K562 (cell line): ENCODE results near the gene HFE. TPM values are rescaled to one million over a fixed set of nuclear protein-coding genes. Genes with fewer than 3 reads are reported as not detected.

Source experiments
- BDP1 ChIP-seq: IDR thresholded peaks from 3 replicates; pipeline ENCODE4 v1.6.1; 2011; ENCODE audit not compliant: insufficient read length, insufficient read depth
- CBX5 ChIP-seq: IDR thresholded peaks from 2 replicates; pipeline ENCODE4 v1.6.1; 2014; ENCODE audit warnings: low read depth, borderline replicate concordance
- CREB5 ChIP-seq: fragments of 250-450 bp; sonication (Bioruptor Pico); IDR thresholded peaks from 2 replicates; pipeline ENCODE4 v1.5.0; 2020; ENCODE audit warnings: mild to moderate bottlenecking
- DACH1 ChIP-seq: fragments of 450-650 bp; IDR thresholded peaks from 2 replicates; pipeline ENCODE4 v1.6.1; 2018; ENCODE audit not compliant: partially characterized antibody
- DIDO1 ChIP-seq: fragments of 450-650 bp; IDR thresholded peaks from 2 replicates; pipeline ENCODE4 v1.6.1; 2016; ENCODE audit warnings: low read depth, missing biosample characterization, missing genetic modification characterization
- GATAD2B ChIP-seq: fragments of 450-650 bp; IDR thresholded peaks from 2 replicates; pipeline ENCODE4 v1.6.1; 2017; ENCODE audit warnings: mild to moderate bottlenecking, borderline replicate concordance
- GTF2E2 ChIP-seq: fragments of 200-800 bp; sonication (Bioruptor generic); IDR thresholded peaks from 2 replicates; pipeline ENCODE4 v1.6.1; 2016; ENCODE audit warnings: missing genetic modification characterization, missing compliant biosample characterization
- MGA ChIP-seq: fragments of 450-650 bp; IDR thresholded peaks from 2 replicates; pipeline ENCODE4 v1.6.1; 2016; ENCODE audit warnings: mild to moderate bottlenecking, moderate library complexity
- RBFOX2 ChIP-seq: fragments of 200-400 bp; formaldehyde crosslinking; IDR thresholded peaks from 2 replicates; pipeline ENCODE4 v1.6.1; 2017; ENCODE audit warnings: low read depth, mild to moderate bottlenecking, low read length, moderate library complexity
- RBM39 ChIP-seq: fragments of 200-400 bp; formaldehyde crosslinking; optimal IDR thresholded peaks from 2 replicates; pipeline ENCODE3; 2018; ENCODE audit warnings: low read depth, low read length
- SFPQ ChIP-seq: fragments of 200-400 bp; formaldehyde crosslinking; IDR thresholded peaks from 2 replicates; pipeline ENCODE4 v1.6.1; 2017; ENCODE audit warnings: mild to moderate bottlenecking, low read depth, low read length, moderate library complexity
- ZBTB26 ChIP-seq: fragments of 450-650 bp; formaldehyde crosslinking; IDR thresholded peaks from 2 replicates; pipeline ENCODE4 v1.4.0; 2022; ENCODE audit warnings: missing genetic modification characterization
- ZNF24 ChIP-seq: fragments of 450-650 bp; IDR thresholded peaks from 2 replicates; pipeline ENCODE4 v1.6.1; 2016
- ZNF551 ChIP-seq: fragments of 250-450 bp; sonication (Bioruptor Pico); IDR thresholded peaks from 2 replicates; pipeline ENCODE4 v1.5.0; 2021; ENCODE audit warnings: mild to moderate bottlenecking, moderate library complexity
- polyA plus RNA-seq, 8 experiments: library from polyadenylated mRNA; depleted of rRNA in 4 of 8; stranded (reverse) in 5 of 8; unstranded in 3 of 8; fragments of >200 nt; fragmentation: Nextera tagmentation in 2 of 8; fragmentation: Illumina TruSeq in 1 of 8; extraction: Ambion mirVana in 2 of 8; extraction: Trizol in 1 of 8; gene quantifications; 2 replicates each; pipeline versions ENCODE4 v1.2.1 to v1.2.3, GENCODE V29; 2011 to 2014; ENCODE audit warnings: inconsistent platforms in 1 of 8, missing spikeins in 1 of 8
- total RNA-seq, 7 experiments: library from RNA; depleted of rRNA in 6 of 7; stranded (reverse); fragments of >200 nt in 6 of 7; fragmentation: Illumina TruSeq in 2 of 7; extraction: Trizol in 2 of 7; gene quantifications; 2 replicates each; pipeline versions ENCODE4 v1.2.1 to v1.2.3, GENCODE V29; 2011 to 2021; ENCODE audit warnings: low replicate concordance in 1 of 7

The HFE gene
- total and polyA plus RNA-seq, 9 of the 15 experiments (the other 6 are each of a cell fraction or from before 2014, with no cell fraction given) = 0.14 to 1.2 (median 0.76) TPM

GRCh38 chr6:26123675-26123946 lies 36.4 kb downstream of the HFE start (continued):
- no peak for TF ChIP-seq ZNF551
- TF ChIP-seq CBX5 = no peak
- TF ChIP-seq ZNF24 = no peak
- no peak for TF ChIP-seq GTF2E2 (tag)
- no peak for TF ChIP-seq SFPQ
- no peak for TF ChIP-seq DACH1
- no peak for TF ChIP-seq CREB5
- peak; percentile 82 for TF ChIP-seq RBFOX2
- TF ChIP-seq RBM39 = peak; percentile 95
- no peak for TF ChIP-seq MGA
- TF ChIP-seq DIDO1 = no peak
- no peak for TF ChIP-seq BDP1
- TF ChIP-seq ZBTB26 = no peak; the same call in 1 of the 2 replicates
- no peak for TF ChIP-seq GATAD2B
